Right ventricle myocardium superior (tissue), 1 donor: ENCODE measurements around the gene SMC6. TPM values are rescaled to one million over a fixed set of nuclear protein-coding genes. Genes with fewer than 3 reads are reported as not detected.

Source experiments
- ATAC-seq: fragments of 200-7000 bp; cut with Tn5 transposase; one replicate; pipeline ENCODE4 v1.9.1; 2020; ENCODE audit warnings: mild to moderate bottlenecking; ENCODE audit not compliant: poor library complexity
- DNase-seq: peaks from one replicate; pipeline ENCODE4 v3.0.0-alpha.2; 2020
- intact Hi-C: fragments of 100-400 bp; cut with DNase I; formaldehyde crosslinking; loops from one replicate; pipeline ENCODE4 v1.11.2; 2022
- total RNA-seq: library from RNA; stranded (reverse); fragmentation: NEBNext Ultra II Directional; extraction: Animal tissue kit (Norgen Biotek cat#: 25700); gene quantifications from one replicate; pipeline ENCODE4 v1.2.1, GENCODE V29; 2021
- donor health status: DM: no; HTN: yes; CAD: no; lungs with severe emphysema.

SMC6 gene
- total RNA-seq, 1 donor from 2014 or later: 12.1 TPM

DNA sequence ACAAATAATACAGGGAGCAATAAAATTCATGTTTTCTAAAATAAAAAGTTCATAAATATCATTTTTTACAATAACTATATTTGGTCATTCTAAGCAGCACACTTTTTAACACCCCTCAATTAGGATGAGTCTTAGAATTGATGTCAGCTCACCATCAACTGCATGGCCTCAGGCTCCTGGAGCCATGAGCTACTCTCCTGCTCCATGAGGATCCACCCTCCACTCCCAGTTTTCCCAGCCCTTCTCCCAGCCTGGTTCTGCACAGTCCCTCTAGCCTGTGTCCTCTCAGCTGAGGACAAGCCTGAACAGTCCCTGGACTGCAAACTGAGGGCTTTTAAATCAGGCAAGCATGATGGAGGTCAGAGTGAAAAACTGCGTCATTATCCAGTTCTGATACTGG is 89.1 kb downstream of the SMC6 start:
- no peak for ATAC-seq
- no peak for DNase-seq
- intact Hi-C loops: loop anchor here (10.0 kb wide), 1 partner anchor 890 kb away; no protein-coding TSS in a partner anchor

DNA sequence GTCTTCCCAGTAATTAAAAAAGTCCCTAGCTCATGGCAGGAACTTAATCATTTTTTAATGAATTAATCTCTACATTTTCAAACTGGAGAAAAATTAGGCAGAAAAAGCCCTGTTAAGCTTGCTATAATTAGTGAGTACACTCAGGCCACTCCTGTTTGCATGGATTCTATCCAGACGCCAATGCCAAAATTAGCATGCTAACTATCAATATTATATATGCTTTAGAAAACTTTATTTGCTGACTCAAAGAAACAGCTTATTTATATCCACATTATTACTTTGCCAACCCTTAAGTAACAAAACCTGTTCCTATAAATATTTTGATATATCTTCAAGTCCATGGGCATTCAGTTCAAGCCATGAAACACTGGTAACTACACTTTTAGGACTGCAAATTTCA is 90.9 kb downstream of the SMC6 start:
- no peak for DNase-seq
- ATAC-seq: peak; percentile 53
- intact Hi-C loops: loop anchor here (10.0 kb wide), 1 partner anchor 888 kb away; no protein-coding TSS in a partner anchor

DNA sequence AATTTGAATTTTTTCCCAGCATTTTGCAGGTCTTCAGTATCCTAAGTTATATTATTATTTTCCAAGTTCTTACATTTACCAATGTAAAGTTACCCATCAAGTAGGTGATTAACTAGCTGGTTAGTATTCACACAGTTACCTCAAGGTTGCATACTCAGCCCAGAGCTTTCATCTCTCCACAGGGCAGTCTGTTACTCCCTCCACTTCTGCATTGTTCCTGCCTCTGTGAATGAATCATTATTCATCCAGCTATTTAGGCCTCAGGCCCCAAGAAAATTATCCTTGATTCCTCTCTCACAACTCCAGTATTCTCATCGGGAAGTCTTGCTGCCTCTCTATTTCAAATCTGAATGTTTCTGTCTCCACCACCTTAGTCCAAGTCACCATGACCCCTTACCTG is 92.2 kb downstream of the SMC6 start:
- ATAC-seq (no peak), DNase-seq (no peak)
- intact Hi-C loops: loop anchor here (10.0 kb wide), 1 partner anchor 887 kb away; no protein-coding TSS in a partner anchor

DNA sequence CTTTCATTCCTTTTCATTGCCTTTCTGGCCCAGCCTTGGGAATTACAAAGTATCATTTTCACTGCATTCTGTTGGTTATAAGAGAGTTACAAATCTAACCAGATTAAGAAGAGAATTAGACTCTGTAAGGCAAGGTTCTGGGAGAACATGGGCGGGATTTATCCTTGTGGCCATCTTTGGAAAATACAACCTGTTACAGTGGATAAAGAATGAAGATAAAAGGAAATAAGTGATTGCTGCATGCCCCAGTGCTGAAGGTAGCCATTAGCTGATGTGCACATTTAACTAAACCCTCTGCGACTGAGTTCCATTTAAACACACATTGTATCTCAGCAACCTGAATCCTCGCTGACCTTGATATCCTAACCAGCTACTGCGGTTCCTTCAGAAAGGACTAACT is 93.4 kb downstream of the SMC6 start:
- intact Hi-C loops: loop anchor here (10.0 kb wide), 1 partner anchor 885 kb away; no protein-coding TSS in a partner anchor
- no peak for ATAC-seq
- DNase-seq: no peak

DNA sequence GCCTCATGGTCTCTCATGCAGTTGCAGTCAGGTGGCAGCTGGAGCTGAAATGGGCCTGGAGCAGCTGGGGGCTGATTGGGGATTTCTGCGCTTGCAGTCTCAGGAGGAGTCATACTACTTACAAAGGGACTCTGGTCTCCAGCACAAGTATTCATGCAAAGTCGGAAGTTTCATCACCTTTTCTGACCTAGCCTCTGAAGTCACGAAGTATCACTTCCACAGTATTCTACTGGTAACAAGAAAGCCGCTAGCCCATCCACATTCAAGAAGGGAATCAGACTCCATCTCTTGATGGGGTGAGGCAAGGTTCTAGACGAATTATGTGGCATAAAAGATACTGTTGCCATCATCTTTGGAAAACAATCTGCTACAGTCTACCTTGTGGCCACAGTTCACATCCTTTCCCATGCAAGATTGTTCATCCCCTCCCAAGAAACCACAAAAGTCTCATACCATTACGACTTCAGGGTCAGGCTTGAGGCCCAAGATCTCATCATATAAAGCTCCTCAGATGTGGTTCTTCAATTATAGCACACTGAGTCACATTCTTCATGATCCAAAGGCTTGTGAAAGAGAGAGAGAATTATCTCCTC is 95.3 kb downstream of the SMC6 start:
- ATAC-seq: no peak

GRCh38 chr2:17657759-17658158 is 95.9 kb downstream of the SMC6 start:
- no peak for ATAC-seq
- DNase-seq: no peak
- intact Hi-C loops: no loop called here

More for the DNA sequence above, 95.3 kb downstream of the SMC6 start:
- no peak for DNase-seq
- intact Hi-C loops: no loop called here

DNA sequence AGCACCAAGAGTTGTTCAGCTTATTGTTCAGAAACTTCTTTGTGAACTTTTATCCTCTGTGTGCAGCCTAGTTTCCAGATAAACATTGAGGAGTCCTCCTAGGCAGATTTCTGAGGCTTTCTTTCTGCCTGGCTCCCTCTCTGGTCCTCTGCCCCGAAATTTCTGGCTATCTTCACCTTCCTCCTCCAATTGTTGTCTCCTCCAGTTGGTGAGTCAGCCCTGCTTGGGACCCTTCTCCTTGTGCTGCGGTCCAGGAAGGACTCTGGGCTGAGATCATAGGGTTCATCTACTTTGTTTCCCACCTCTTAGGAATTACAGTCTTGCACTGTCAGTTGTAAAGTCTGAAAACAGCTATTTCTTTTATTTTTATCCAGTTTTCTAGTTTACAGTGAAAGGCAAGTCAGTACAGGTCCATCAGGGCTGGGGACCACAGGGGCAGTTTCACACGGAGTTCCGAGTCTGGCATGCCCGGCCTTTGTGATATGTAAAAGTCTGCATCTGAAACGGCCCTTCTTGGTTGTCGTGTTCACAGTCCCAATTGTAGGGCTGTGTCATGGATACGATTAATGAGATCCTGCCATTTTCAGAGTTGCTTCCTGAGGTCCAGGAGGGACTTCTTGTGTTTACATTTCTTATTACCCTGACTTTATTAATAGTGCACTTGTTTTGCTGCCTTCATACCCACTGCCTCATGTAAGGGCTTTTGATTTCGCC is 100.8 kb downstream of the SMC6 start:
- intact Hi-C loops: no loop called here

DNA sequence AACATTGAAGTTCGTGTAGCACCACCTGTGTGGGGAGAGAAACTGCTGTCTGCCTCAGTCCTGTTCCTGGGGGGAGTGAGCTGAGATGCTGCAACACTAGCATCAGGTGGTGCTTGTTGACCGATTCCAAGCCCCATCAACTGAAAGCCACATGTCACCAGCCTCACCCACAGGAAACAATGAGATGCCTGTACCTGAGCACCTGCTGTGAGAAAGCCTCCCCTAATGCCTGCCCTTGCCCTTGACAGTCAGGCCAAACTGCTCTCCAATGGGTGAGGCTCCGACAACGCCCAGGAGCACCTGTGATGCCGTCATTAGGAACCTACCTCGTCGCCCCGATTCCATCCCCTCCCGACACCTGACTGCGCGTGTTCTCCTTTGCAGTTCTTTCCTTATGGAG is 104.6 kb downstream of the SMC6 start:
- ATAC-seq (no peak), DNase-seq (no peak)
- intact Hi-C loops: no loop called here

More for the DNA sequence above, 100.8 kb downstream of the SMC6 start:
- DNase-seq (no peak), ATAC-seq (no peak)

GRCh38 chr2:17648581-17648980 is 105.0 kb downstream of the SMC6 start:
- DNase-seq: no peak
- no peak for ATAC-seq
- intact Hi-C loops: no loop called here

- ATAC-seq (peak; percentile 10), DNase-seq (no peak)
- intact Hi-C loops: no loop called here
Observed at GRCh38 chr2:17646838-17647701, 106.5 kb downstream of the SMC6 start.

GRCh38 chr2:17646081-17646554 is 107.5 kb downstream of the SMC6 start:
- ATAC-seq: peak; percentile 76
- intact Hi-C loops: no loop called here
- no peak for DNase-seq

- DNase-seq: no peak
- intact Hi-C loops: no loop called here
- ATAC-seq: peak; percentile 6
Observed at GRCh38 chr2:17644997-17645720, 108.5 kb downstream of the SMC6 start.

DNA sequence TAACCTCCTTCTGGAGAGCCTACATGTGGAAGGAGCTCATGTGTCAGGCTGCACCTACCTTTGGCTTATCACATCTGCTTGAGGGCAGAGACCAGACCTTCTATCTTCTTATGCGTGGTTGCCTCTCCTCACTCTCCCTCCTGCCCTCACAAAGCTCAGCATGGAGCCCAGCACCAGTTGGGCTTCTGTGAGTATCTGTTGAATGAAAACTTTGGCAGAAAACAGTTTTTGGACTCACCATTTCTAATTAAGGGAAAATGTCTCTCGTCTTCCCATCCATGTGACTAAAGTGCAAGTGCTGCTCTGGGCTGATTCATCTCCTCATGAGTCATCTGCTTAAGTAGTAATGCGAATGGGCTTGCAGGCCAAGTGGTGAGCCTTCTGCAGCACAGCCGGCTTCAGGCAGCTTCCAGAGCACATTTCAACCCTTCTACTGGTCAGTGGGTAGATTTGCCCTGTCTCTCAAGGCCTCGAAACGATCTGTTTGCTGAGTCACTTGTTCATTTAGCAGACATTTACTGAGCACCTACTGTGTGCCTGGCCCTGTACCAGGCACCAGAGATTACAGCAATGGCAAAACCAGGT is 110.5 kb downstream of the SMC6 start:
- intact Hi-C loops: no loop called here
- DNase-seq (peak; percentile 55), ATAC-seq (peak; percentile 42)

DNA sequence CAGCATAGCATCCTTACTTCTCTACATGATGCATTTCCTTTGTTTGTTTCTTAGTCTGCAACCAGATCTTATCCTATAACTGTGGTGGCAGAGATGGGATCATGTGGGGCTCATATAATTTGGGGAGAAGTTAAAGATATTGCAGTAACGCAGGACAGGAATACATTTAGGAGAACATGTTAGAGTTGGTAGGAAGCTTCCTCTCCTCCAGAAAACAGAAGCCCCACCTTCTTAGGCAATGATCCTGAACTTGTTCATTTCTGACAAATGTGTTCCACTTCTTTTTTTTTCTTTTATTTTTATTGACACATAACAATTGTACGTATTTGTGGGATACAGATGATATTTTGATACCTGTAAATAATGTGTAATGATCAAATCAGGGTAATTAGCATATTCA is 113.2 kb downstream of the SMC6 start:
- DNase-seq: no peak
- ATAC-seq: no peak
- intact Hi-C loops: no loop called here

- intact Hi-C loops: no loop called here
- no peak for ATAC-seq
- DNase-seq: no peak
Observed at GRCh38 chr2:17638196-17638743, 115.3 kb downstream of the SMC6 start.

DNA sequence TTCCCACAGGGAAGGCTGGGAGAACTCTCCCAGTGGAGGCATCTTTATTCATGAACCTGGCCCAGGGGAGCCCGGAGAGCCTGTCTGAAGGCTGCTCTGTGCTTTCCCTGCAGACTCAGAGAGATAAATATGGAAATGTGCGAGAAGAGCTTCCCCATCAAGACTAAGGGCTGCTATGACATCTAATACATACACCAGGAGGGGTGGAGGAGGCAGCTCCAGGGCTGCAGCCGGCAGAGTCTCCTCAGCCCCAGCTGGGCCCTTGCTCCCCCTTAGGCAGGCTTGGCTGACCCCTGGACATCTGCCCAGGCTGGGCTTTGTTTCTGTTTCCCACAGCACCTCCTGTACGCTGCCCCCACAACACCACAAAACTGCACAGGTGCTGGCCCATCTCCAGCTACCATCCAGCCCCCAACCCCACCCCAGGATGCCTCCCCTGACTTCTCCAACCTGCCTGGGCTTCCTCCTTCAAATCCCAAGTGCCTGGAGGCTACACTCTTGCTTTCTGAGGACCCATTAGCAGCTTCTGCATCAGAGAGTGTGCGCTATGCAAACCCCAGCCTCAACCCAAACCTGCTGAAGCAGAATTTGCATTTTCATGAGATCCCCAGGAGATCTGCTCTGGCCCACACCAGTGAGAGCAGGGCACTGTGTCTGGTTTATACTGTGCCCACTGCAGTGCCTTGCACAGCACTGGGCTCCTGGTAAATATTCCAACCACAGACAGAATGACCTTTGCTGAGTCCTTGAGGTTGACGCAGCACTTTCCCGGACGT is 116.3 kb downstream of the SMC6 start:
- no peak for ATAC-seq
- intact Hi-C loops: no loop called here
- DNase-seq: no peak

DNA sequence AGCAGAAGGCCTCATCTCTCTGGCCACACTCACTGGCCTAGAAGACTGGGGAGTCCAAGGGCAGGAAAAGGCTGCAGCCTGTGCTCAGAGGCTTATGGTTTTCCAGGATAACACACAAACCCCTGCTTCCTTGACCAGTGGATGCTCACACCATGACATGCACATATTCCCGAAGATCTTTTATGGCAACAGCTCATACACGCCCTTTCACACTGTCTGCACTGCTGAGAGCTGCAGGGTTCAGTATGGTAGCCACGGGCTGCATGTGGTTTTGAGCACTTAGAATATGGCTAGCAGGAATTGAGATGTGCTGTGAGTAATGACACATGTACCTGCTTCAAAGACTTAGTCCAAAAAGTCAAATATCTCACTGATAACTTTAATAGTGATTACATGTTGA is 117.4 kb downstream of the SMC6 start:
- DNase-seq (no peak), ATAC-seq (no peak)
- intact Hi-C loops: no loop called here
